GM12872 (cell line): ENCODE data around the gene MCAM.

Experiments
- TF ChIP-seq, protein P1 (sequence below): IDR thresholded peaks from 3 replicates; pipeline ENCODE4 v1.5.1; 2011; ENCODE audit warnings: low read depth, mild to moderate bottlenecking, low read length, moderate library complexity; ENCODE audit not compliant: insufficient read depth

The MCAM gene

DNA sequence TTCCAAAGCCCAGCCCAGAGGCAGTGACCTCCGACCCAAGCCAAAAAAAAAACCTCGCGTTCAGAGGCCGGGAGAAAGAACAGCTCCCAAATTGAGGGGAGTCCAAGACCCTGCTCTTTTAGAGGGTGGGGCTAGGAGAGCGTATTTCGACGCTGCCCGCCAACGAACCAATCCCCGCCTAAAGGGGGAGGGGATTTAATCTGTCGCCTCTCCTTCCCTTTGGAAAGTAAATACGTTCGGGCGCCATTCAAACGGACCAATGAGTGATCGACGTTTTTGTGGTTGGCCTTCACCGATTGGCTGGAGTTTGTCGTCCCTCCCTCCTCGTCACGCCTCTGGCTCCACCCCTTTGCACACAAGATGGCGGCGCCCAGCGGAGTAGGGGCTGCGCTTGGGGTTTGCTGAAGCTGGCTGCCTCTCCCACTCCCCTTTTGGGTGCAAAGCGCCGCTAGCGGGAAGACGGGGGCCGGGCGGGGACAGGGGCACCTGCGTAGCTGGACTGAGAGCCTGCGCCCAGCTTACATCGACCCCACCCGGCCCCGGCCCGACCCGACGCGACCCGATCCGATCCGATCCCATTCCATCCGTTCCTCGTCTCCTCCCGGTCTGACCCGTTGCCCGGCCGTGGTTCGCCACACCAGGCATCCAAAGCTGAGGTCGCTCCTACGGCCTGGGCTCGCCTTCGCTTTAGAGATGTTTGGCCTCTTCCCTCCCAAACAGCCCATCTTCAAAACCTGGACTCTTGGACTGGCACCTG is 17.4 kb upstream of the MCAM start, which contains the start of gene RNF26:
TSS of gene RNF26 (plus strand) at position 354 of the 757 bp plus-strand sequence. CDS start 596 bp downstream, outside the sequence.
- TF ChIP-seq, protein P1, sequence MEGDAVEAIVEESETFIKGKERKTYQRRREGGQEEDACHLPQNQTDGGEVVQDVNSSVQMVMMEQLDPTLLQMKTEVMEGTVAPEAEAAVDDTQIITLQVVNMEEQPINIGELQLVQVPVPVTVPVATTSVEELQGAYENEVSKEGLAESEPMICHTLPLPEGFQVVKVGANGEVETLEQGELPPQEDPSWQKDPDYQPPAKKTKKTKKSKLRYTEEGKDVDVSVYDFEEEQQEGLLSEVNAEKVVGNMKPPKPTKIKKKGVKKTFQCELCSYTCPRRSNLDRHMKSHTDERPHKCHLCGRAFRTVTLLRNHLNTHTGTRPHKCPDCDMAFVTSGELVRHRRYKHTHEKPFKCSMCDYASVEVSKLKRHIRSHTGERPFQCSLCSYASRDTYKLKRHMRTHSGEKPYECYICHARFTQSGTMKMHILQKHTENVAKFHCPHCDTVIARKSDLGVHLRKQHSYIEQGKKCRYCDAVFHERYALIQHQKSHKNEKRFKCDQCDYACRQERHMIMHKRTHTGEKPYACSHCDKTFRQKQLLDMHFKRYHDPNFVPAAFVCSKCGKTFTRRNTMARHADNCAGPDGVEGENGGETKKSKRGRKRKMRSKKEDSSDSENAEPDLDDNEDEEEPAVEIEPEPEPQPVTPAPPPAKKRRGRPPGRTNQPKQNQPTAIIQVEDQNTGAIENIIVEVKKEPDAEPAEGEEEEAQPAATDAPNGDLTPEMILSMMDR, result no peak

DNA sequence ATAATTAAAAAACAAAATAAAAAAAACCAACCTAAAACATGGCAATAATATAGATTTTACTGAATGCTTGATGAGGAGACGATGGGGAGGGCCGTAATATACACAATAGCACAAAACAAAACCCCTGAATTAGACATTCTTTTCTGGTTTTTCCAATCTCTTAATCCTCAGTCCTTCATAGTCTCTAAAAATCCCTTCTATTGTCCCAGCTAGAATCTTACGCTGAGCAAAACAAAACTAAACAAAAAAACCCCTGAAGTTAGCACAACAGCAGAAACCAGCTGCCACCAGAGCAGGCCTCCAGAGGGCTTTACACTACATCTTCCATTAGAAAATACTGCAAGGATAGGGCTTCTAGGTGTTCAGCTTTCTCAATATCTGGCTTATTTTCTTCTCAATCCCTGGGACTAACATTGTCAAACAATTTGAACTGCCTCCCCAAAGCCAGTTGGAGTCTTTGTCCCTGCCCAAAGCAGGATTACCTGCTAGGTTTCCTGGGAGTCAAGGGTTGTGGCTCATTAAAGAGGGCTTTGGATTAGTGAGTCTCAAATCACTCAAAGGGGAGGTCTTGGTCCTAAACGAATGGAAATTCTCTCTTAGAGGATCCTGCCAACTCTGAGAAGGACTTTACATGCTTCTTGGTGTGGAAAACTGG is 15.3 kb upstream of the MCAM start:
- TF ChIP-seq, protein P1, result no peak

DNA sequence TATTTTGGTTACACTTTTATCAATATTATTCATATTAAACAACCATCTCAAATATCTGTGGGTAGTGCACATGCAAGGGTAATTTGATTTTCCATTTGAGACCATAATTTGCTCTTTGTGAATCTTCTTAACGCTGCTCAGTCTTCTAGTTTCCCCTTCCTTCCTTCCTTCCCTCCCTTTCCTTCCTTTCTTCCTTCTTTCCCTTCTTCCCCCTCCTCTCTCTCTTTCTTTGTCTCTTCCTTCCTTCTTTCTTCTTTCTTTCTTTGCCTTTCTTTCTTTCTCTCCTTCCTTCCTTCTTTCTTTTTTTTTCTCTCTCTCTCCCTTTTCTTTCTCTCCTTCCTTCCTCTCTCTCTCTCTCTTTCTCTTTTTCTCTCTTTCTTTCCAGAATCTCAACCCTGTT is 13.3 kb upstream of the MCAM start:
- TF ChIP-seq, protein P1, result no peak

DNA sequence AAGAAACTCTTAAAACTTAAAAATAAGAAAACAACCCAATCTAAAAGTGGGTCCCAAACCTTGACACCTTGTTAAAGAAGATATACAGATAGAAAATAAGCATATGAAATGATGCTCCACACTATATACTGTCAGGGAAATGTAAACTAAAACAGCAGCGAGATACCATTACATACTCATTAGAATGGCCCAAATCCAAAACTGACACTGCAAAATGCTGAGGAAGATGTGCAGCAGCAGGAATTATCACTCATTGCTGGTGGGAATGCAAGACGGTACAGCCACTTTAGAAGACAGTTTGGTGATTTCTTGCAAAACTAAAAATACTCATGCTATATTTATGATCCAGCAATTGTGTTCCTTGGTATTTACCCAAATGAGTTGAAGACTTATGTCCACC is 12.4 kb upstream of the MCAM start:
- TF ChIP-seq, protein P1, result no peak

DNA sequence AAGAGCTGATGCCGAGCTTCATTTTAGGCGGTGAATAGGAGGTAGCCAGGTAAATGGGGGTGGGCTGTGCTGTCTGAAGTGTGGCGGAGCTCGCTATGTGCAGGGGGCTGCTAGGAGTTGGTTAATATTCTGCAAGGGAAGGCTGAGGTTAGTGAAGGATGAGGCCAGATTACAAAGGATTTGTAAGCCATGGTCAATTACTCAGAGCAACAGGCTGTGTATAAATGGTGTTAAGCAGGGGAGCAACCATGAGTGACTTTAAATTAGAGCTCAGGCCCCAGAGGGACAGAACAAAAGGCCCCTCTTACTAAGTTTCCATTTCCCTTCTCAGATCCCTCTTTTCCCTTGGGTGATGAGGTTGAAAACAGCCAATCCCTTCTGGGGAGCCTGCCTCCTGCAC is 7.3 kb upstream of the MCAM start:
- TF ChIP-seq, protein P1, result no peak

DNA sequence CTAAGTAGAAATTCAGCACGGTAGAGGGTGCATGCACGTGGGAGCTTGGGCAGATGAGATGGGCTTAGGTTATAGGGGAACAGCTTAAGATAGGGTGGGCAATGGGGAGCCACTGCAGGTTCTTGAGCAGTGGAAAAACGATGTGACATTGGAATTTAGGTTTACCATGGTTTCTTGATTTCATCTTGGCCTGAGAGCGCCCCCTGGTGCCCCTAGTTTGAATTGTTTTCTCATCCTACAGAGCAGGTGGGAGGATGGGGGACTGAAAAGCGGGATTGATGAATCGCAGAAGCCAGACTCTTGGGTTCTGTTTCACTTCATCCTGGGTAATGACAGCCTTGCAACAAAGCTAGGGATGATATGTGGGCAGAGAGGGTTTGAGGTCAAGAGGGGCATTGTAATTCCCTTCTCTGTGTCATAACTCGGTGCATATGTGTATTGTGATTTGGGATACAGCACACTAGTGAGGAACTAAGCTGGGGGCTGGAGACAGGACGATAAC is 6.7 kb upstream of the MCAM start:
- TF ChIP-seq, protein P1, result peak; percentile 86

DNA sequence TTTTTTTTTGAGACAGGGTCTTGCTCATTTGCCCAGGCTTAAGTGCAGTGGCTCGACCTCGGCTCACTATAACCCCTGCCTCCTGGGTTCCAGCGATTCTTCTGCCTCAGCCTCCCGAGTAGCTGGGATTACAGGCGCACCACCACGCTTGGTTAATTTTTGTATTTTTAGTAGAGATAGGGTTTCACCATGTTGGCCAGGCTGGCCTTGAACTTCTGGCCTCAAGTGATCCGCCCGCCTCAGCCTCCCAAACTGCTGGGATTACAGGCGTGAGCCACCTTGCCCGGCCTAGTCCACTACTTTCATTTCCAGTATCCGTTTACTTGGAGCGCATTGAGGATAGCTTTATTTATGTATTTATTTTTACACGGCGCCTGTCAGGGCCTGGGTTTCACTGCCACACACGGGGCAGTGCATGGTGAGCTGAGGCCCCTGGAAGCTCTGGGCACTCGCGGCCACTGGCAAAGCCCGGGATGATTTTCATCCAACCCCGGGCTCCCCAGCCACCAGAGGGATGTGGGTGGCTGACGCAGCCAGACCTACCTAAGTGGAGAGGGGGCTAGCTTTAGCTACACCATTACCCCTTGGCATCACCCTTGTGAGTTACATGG is 6.1 kb upstream of the MCAM start:
- TF ChIP-seq, protein P1, result no peak
